Epithelial cell of proximal tubule (primary cell): ENCODE measurements around the gene CTNNA2. TPM values are rescaled to one million over a fixed set of nuclear protein-coding genes. Genes with fewer than 3 reads are reported as not detected.

Experiments
- DNase-seq: peaks from one replicate; pipeline ENCODE4 v3.0.0-alpha.2; 2011; ENCODE audit warnings: low read depth
- H3K4me3 ChIP-seq: 2 replicates; pipeline ENCODE4 v1.5.1; 2011; ENCODE audit warnings: low read depth, mild to moderate bottlenecking, low read length
- total RNA-seq: library from RNA; depleted of rRNA; stranded (reverse); fragments of >200 nt; gene quantifications from 2 replicates; pipeline ENCODE4 v1.2.3, GENCODE V29; 2015
- TF ChIP-seq, protein P1 (sequence below): conservative IDR thresholded peaks from 2 replicates; pipeline ENCODE4 v1.5.1; 2012; ENCODE audit warnings: low read depth, mild to moderate bottlenecking, low read length

Gene CTNNA2
- total RNA-seq, 1 donor from 2014 or later = 0.06 TPM

DNA sequence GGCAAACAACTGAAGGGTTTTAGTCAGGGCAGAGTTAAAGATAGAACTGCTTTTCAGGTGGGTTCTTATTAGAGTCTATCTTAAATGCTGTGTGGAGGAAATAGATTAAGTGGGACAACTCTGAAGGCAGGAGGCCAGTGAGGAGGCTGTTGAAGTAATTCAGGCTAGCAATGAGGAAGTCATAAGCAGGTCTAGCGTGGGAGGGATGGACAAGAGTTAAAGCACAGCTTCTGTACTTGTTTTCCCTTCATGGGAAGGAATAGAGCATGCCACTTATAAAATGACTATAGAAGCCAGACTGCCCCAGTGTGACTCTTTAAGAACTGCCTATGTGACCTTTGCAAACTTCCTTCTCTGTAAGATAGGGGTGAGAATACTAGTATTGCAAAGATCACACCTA is 993.7 kb downstream of the CTNNA2 start:
- no peak overlapping the region for H3K4me3 ChIP-seq
- TF ChIP-seq, protein P1, sequence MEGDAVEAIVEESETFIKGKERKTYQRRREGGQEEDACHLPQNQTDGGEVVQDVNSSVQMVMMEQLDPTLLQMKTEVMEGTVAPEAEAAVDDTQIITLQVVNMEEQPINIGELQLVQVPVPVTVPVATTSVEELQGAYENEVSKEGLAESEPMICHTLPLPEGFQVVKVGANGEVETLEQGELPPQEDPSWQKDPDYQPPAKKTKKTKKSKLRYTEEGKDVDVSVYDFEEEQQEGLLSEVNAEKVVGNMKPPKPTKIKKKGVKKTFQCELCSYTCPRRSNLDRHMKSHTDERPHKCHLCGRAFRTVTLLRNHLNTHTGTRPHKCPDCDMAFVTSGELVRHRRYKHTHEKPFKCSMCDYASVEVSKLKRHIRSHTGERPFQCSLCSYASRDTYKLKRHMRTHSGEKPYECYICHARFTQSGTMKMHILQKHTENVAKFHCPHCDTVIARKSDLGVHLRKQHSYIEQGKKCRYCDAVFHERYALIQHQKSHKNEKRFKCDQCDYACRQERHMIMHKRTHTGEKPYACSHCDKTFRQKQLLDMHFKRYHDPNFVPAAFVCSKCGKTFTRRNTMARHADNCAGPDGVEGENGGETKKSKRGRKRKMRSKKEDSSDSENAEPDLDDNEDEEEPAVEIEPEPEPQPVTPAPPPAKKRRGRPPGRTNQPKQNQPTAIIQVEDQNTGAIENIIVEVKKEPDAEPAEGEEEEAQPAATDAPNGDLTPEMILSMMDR = no peak
- DNase-seq = no peak

DNA sequence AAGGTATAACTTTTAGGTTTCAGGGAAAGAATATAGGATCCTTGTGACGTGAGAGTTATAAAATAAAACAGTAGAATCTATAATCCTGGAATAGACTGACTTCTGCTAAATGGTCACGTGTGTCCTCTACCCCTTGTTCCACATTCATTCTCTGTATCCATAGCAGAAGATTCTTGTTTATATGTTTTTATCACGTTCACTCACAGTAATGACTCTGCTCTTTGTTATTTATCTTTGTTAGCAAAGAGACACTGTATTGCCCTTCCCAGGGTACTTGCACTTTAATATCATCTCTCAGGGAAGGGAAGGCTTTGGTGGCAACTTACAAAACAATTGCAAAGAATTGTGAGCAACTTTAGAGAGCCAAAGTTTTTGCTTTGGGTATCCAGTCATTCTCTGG is 997.9 kb downstream of the CTNNA2 start:
- H3K4me3 ChIP-seq = no peak overlapping the region
- no peak for DNase-seq
- TF ChIP-seq, protein P1 = no peak

DNA sequence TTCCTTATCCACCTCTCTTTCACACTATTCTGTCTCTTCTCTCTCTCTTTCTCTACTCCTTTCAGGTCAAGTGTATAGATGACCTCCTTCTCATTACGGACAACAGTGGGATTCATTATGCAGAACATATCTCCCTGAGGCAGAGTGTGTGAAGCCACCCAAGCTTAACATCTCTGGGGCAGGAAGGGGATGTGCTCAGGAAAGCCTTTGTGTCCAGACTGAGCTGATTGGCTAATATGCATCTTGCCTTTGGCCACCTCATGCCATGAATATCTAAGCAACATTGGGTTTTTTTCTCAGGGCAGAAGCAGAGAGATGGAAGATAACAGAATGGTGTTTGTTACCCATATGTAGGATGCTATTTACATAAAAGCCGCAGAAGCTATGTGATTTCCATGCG is 1003.1 kb downstream of the CTNNA2 start:
- TF ChIP-seq, protein P1 = no peak
- DNase-seq = no peak
- no peak overlapping the region for H3K4me3 ChIP-seq

DNA sequence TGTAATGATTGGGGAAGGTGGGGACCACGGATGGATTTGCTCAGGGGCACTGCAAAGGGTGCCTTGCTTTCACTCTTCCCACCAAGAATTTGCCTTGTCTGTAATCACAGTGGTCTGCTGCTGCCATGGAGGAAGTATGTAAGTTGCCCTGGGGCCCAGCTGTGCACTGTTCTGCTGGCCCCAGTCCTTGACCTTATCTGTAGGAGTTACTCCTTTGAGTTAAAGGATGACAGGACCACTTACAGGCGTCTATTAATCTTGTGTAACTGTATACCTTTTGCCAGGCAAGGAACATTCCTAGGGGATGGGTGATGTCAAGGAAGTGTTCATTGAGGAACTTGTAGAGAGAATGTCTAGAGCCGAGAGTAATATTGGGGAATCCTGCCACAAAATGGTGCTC is 1004.5 kb downstream of the CTNNA2 start:
- TF ChIP-seq, protein P1 = no peak
- DNase-seq = no peak
- H3K4me3 ChIP-seq = no peak overlapping the region

DNA sequence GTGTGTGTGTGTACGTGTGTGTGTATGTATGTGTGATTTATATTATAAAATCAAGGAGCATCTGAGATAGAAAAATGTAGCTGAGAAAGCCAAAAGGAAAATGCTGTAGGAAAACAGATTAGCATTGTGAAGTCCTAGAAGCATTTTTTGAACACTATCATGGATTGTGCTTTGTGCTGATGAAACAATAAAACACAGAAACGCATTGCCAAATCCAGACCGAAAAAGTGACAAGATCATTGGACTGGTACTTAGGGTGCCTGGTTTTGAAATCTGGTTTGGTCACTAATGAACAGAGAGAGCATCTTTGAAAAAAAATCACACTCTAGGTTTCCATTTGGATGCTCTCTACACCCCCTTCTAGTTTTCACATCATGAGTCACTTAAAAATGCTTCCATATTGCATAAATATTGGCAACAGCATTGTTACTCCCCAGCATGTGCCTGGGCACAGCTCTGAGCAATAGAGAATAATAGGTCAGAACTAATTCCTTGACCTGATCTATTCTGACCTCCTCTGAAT is 1006.3 kb downstream of the CTNNA2 start:
- TF ChIP-seq, protein P1 = no peak
- H3K4me3 ChIP-seq = no peak overlapping the region
- no peak for DNase-seq

DNA sequence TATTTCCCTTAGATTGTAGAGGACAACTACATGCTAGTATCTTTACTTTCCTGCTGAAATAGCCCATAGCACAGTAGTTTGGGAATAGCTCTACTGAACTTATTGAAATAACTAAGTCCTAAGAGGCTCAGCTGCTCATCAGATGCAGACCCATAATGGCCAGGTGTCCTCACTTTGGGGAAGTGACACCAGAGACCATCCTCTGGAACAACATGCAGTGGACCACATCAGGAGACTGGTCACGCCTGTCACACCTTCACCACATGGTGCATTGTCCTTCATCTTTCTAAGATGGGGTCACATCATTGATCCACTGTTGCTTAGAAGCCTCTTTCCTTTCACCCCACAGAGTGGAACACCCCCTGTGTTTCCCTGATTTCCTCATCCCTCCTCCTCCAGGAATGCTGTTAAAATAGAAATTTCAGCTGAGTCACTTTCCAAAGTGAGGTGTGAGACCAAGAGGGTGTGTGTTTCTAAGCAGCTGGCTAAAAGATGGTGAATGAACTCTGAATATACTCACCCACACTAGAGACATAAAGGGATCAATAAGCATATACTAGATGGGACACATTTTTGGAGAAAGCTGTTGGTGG is 1006.9 kb downstream of the CTNNA2 start:
- TF ChIP-seq, protein P1 = no peak
- no peak overlapping the region for H3K4me3 ChIP-seq
- DNase-seq = no peak

DNA sequence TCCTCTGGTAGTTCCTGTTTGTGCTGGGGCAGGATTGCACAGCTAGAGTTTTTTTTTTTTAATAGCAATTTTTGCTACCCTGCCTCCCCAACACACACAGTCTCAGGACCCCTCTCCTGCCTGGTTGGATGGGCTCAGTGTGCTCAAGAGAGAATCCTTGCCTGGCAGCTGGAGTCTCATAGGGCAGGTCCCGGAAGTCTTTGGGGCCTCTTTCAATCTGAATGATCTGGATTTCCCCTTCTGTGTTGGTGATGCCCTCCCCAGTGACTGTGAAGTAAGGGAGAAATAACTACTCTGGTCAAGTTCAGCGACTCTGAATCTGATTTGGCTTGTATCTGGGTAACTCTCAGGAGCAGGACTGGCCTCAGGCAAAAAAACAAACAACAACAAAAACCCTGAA is 1012.3 kb downstream of the CTNNA2 start:
- TF ChIP-seq, protein P1 = no peak
- DNase-seq = no peak
- no peak overlapping the region for H3K4me3 ChIP-seq
